Chondrocyte (in vitro differentiated cells): ENCODE data around the gene TMTC2. TPM values are rescaled to one million over a fixed set of nuclear protein-coding genes. Genes with fewer than 3 reads are reported as not detected.

Experiments used
- DNase-seq: peaks from one replicate; pipeline ENCODE4 v3.0.0; 2021; ENCODE audit warnings: mixed read lengths, low spot score
- H3K27ac Mint-ChIP-seq: one replicate; pipeline ENCODE4 v1.8.0; 2021; ENCODE audit warnings: mild to moderate bottlenecking, moderate library complexity, mixed read lengths; ENCODE audit not compliant: unreplicated experiment
- H3K27me3 Mint-ChIP-seq: 2 replicates; pipeline ENCODE4 v1.8.0; 2021; ENCODE audit warnings: low read depth, mixed read lengths
- H3K36me3 Mint-ChIP-seq: 2 replicates; pipeline ENCODE4 v1.8.0; 2021; ENCODE audit warnings: low read depth, mixed read lengths
- H3K4me1 Mint-ChIP-seq: 2 replicates; pipeline ENCODE4 v1.8.0; 2021; ENCODE audit warnings: low read depth, mild to moderate bottlenecking, mixed read lengths
- H3K4me3 Mint-ChIP-seq: one replicate; pipeline ENCODE4 v1.8.0; 2021; ENCODE audit warnings: mild to moderate bottlenecking, moderate library complexity, mixed read lengths; ENCODE audit not compliant: unreplicated experiment
- H3K9me3 Mint-ChIP-seq: 2 replicates; pipeline ENCODE4 v1.8.0; 2021; ENCODE audit warnings: low read depth, mixed read lengths
- CTCF ChIP-seq: fragments of 200-600 bp; sonication (generic); IDR thresholded peaks from 2 replicates; pipeline ENCODE4 v1.5.0; 2021; ENCODE audit warnings: antibody characterized with exemption, mild to moderate bottlenecking, moderate library complexity
- total RNA-seq: library from RNA; stranded (reverse); gene quantifications from 3 replicates; pipeline ENCODE4 v1.2.1, GENCODE V29; 2021

Gene TMTC2
- total RNA-seq, 1 donor from 2014 or later: 1.4 TPM

- DNase-seq: peak; percentile 93
- Mint-ChIP-seq H3K4me3 (no peak overlapping the region), H3K9me3 (no peaks in the 10 kb centered on the region), H3K27me3 (peaks cover 2% of the 10 kb centered on the region), H3K4me1 (no peaks in the 10 kb centered on the region), H3K36me3 (no peaks in the 10 kb centered on the region), H3K27ac (no peak overlapping the region)
- TF ChIP-seq CTCF: no peak
These were observed 27.1 kb upstream of the TMTC2 start for GRCh38 chr12:82659343-82660207.

GRCh38 chr12:82660541-82661325 lies 26.0 kb upstream of the TMTC2 start:
- Mint-ChIP-seq H3K27me3 (peaks cover 2% of the 10 kb centered on the region), H3K4me3 (no peak overlapping the region), H3K9me3 (no peaks in the 10 kb centered on the region), H3K36me3 (no peaks in the 10 kb centered on the region), H3K27ac (no peak overlapping the region), H3K4me1 (no peaks in the 10 kb centered on the region)
- no peak for DNase-seq
- TF ChIP-seq CTCF: no peak

- no peak for TF ChIP-seq CTCF
- Mint-ChIP-seq H3K4me3 (no peak overlapping the region), H3K9me3 (no peaks in the 10 kb centered on the region), H3K27me3 (peaks cover 12% of the 10 kb centered on the region), H3K36me3 (no peaks in the 10 kb centered on the region), H3K27ac (no peak overlapping the region), H3K4me1 (no peaks in the 10 kb centered on the region)
- no peak for DNase-seq
These were observed 22.8 kb upstream of the TMTC2 start for GRCh38 chr12:82663893-82664292.

- H3K36me3 Mint-ChIP-seq: no peaks in the 10 kb centered on the region
- no peak for DNase-seq
- no peaks in the 10 kb centered on the region for H3K4me1 Mint-ChIP-seq
- no peak overlapping the region for H3K27ac Mint-ChIP-seq
- no peak for TF ChIP-seq CTCF
- no peaks in the 10 kb centered on the region for H3K9me3 Mint-ChIP-seq
- H3K27me3 Mint-ChIP-seq: peaks cover 12% of the 10 kb centered on the region
- no peak overlapping the region for H3K4me3 Mint-ChIP-seq
These were observed 21.4 kb upstream of the TMTC2 start for GRCh38 chr12:82665142-82665923.

GRCh38 chr12:82666830-82667229 lies 19.9 kb upstream of the TMTC2 start:
- H3K9me3 Mint-ChIP-seq: peaks cover 5% of the 10 kb centered on the region
- H3K27me3 Mint-ChIP-seq: peaks cover 12% of the 10 kb centered on the region
- H3K27ac Mint-ChIP-seq: no peak overlapping the region

More at GRCh38 chr12:82666830-82667229, 19.9 kb upstream of the TMTC2 start:
- no peaks in the 10 kb centered on the region for H3K4me1 Mint-ChIP-seq
- no peak for TF ChIP-seq CTCF
- no peak for DNase-seq
- H3K36me3 Mint-ChIP-seq: no peaks in the 10 kb centered on the region
- H3K4me3 Mint-ChIP-seq: no peak overlapping the region
